Measurements from ENCODE around the gene TGIF2.
A peak's percentile ranks its signal among the peaks of the same experiment; 100 is the strongest.

TGIF2 gene

GRCh38 chr20:36569847-36570429 is 3.5 kb upstream of the TGIF2 start:
- Histone ChIP-seq H3K27ac (ENCODE audit: low read depth, low read length) (peak overlapping the region; percentile 5; the same call in 1 of the 2 replicates), H3K9ac (ENCODE audit: low read length) (peak overlapping the region; percentile 8), H3K4me3 (ENCODE audit: low read depth, low read length) (no peak overlapping the region; the same call in 1 of the 2 replicates), H3K27me3 (ENCODE audit: control insufficient read depth, insufficient read depth, low read length) (no peaks in the 10 kb centered on the region), H3K4me1 (ENCODE audit: control insufficient read depth, insufficient read depth, low read length) (peaks cover 34% of the 10 kb centered on the region), H3K36me3 (ENCODE audit: control insufficient read depth, insufficient read depth, low read length) (no peaks in the 10 kb centered on the region), H3K9me3 (ENCODE audit: control insufficient read depth, insufficient read depth, low read depth, low read length) (peaks cover 8% of the 10 kb centered on the region)

DNA sequence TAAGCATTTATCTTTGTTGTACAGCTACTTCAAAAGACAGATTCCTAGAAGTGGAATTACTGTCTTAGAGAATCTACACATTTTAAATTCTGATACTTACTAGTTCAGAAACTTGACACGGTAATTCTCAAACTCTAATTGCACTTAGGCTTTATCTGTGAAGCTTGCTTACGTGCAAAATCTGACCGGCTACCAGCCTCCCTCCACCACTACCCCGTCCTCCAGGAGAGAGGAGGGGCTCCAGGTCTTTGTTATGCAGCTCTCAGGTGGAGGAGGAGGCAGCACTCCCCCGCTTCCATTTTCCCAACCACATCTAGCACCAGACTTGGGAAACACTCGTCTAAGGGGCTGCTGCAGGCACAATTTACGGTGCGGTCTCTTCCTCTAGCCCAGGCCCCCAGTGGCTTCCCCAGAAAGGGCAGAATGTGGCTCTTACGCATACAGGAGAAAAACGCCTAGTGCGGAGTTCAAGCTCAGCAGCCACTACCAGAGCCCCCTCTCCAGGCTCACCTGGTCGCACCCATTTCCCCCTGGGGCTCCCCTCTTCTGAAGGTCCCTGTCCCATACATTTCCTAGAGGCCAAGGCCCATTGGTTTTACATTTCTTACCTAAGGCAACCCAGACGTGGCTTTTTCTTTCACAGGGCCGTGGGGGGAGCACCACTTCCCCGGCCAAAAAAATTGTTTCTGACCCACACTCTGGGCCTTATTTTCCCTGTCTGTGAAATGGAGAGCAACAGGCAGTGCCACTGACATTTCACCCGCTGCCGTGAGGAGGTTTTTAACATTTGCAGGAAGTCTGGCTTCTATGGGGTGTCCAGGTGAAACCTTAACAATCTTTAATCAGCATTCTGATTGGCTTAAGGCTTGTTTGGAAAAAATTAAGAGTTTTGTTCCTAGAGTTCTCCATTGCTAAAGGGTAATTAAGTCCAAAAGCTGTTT is 1.6 kb upstream of the TGIF2 start:
- H3K36me3 ChIP-seq (ENCODE audit: control insufficient read depth, insufficient read depth, low read length), result no peaks in the 10 kb centered on the region
- no peaks in the 10 kb centered on the region for H3K27me3 ChIP-seq (ENCODE audit: control insufficient read depth, insufficient read depth, low read length)
- peak overlapping the region; percentile 71 for H3K4me3 ChIP-seq (ENCODE audit: low read depth, low read length)
- H3K9me3 ChIP-seq (ENCODE audit: control insufficient read depth, insufficient read depth, low read depth, low read length), result no peaks in the 10 kb centered on the region
- peak overlapping the region; percentile 90 for H3K9ac ChIP-seq (ENCODE audit: low read length)
- H3K27ac ChIP-seq (ENCODE audit: low read depth, low read length), result peak overlapping the region; percentile 91
- H3K4me1 ChIP-seq (ENCODE audit: control insufficient read depth, insufficient read depth, low read length), result peaks cover 48% of the 10 kb centered on the region

DNA sequence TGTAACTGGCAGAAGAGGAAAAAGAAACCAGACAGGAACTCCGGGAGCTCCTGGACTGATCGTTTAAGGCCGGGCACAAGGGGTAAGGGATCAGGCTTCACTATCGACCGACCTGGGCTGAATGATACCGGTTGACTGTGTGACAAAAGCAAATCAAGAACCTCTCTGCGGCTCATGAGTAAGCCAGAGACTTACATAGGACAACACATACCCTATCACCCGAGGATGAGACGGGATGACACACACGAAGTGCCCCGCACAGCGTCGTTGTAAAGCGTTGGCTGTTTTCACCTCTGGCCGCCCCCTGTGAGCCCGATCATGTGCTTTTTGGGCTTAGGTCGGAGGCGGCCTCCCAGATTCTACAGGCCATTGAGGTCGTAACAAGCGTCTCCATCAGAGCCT is 695 bp upstream of the TGIF2 start:
- no peaks in the 10 kb centered on the region for H3K27me3 ChIP-seq (ENCODE audit: control insufficient read depth, insufficient read depth, low read length)
- no peaks in the 10 kb centered on the region for H3K9me3 ChIP-seq (ENCODE audit: control insufficient read depth, insufficient read depth, low read depth, low read length)
- H3K4me1 ChIP-seq (ENCODE audit: control insufficient read depth, insufficient read depth, low read length), result peaks cover 48% of the 10 kb centered on the region
- peak overlapping the region; percentile 90 for H3K9ac ChIP-seq (ENCODE audit: low read length)
- H3K4me3 ChIP-seq (ENCODE audit: low read depth, low read length), result peak overlapping the region; percentile 71
- H3K36me3 ChIP-seq (ENCODE audit: control insufficient read depth, insufficient read depth, low read length), result 0 out of 2 replicates have a peak, but pooled peaks cover under 1% of the 10 kb centered on the region
- peak overlapping the region; percentile 91 for H3K27ac ChIP-seq (ENCODE audit: low read depth, low read length)

GRCh38 chr20:36573798-36574365 is 485 bp downstream of the TGIF2 start:
- H3K27ac ChIP-seq (ENCODE audit: low read depth, low read length), result peak overlapping the region; percentile 87; the same call in 1 of the 2 replicates
- no peaks in the 10 kb centered on the region for H3K27me3 ChIP-seq (ENCODE audit: control insufficient read depth, insufficient read depth, low read length)
- H3K9ac ChIP-seq (ENCODE audit: low read length), result peak overlapping the region; percentile 79
- H3K9me3 ChIP-seq (ENCODE audit: control insufficient read depth, insufficient read depth, low read depth, low read length), result no peaks in the 10 kb centered on the region
- peak overlapping the region; percentile 74 for H3K4me3 ChIP-seq (ENCODE audit: low read depth, low read length)
- peaks cover 48% of the 10 kb centered on the region for H3K4me1 ChIP-seq (ENCODE audit: control insufficient read depth, insufficient read depth, low read length)
- peaks cover 12% of the 10 kb centered on the region for H3K36me3 ChIP-seq (ENCODE audit: control insufficient read depth, insufficient read depth, low read length)

- no peaks in the 10 kb centered on the region for H3K9me3 ChIP-seq (ENCODE audit: control insufficient read depth, insufficient read depth, low read depth, low read length)
- H3K9ac ChIP-seq (ENCODE audit: low read length), result peak overlapping the region; percentile 94
- H3K4me1 ChIP-seq (ENCODE audit: control insufficient read depth, insufficient read depth, low read length), result peaks cover 44% of the 10 kb centered on the region
- peaks cover 18% of the 10 kb centered on the region for H3K36me3 ChIP-seq (ENCODE audit: control insufficient read depth, insufficient read depth, low read length)
- peak overlapping the region; percentile 74 for H3K4me3 ChIP-seq (ENCODE audit: low read depth, low read length)
- H3K27me3 ChIP-seq (ENCODE audit: control insufficient read depth, insufficient read depth, low read length), result no peaks in the 10 kb centered on the region
- peak overlapping the region; percentile 87; the same call in 1 of the 2 replicates for H3K27ac ChIP-seq (ENCODE audit: low read depth, low read length)
Measured at GRCh38 chr20:36574366-36575135, 1.2 kb downstream of the TGIF2 start.

DNA sequence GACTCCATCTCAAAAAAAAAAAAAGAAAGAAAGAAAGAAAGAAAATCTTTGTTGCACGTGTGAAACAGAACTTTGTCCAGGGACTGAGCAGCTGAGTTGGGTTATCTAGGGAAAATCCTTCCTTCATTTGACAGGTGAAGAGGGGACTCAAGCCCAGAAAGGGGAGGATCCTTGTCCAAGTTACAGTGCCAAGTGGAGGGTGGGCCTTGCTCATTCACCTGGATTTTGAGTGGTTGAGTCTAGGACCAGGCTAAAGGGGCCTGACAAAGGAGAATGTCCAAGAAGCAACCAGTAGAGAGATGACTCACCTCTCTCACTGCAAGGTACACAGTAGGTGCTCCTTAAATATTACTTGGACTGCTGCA is 2.7 kb downstream of the TGIF2 start:
- no peaks in the 10 kb centered on the region for H3K9me3 ChIP-seq (ENCODE audit: control insufficient read depth, insufficient read depth, low read depth, low read length)
- no peak overlapping the region for H3K9ac ChIP-seq (ENCODE audit: low read length)
- no peak overlapping the region for H3K27ac ChIP-seq (ENCODE audit: low read depth, low read length)
- H3K36me3 ChIP-seq (ENCODE audit: control insufficient read depth, insufficient read depth, low read length), result peaks cover 32% of the 10 kb centered on the region
- peaks cover 31% of the 10 kb centered on the region for H3K4me1 ChIP-seq (ENCODE audit: control insufficient read depth, insufficient read depth, low read length)
- H3K27me3 ChIP-seq (ENCODE audit: control insufficient read depth, insufficient read depth, low read length), result no peaks in the 10 kb centered on the region
- H3K4me3 ChIP-seq (ENCODE audit: low read depth, low read length), result no peak overlapping the region

DNA sequence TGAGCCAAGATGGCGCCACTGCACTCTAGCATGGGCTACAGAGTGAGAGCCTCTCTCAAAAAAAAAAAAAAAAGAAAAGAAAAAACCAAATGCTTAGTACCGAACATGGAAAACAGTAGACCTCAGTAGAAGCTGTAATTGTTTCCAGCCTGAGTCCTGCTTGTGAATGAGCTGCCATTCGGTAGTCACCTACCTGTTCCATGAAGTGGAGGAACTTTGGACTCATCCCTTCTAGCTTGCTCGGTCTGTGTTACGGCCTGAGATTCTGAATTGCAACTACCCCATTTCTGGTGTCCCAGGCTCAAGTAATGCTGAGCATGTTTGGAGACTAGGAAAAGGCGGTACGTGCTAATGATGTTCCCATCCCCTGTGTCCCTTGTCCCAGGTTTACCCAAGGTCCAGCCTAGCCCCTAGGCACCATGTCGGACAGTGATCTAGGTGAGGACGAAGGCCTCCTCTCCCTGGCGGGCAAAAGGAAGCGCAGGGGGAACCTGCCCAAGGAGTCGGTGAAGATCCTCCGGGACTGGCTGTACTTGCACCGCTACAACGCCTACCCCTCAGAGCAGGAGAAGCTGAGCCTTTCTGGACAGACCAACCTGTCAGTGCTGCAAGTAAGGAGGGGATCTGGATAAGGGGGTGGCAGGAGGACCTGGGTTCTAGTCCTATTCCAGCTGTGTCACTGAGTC is 5.1 kb downstream of the TGIF2 start:
- no peaks in the 10 kb centered on the region for H3K27me3 ChIP-seq (ENCODE audit: control insufficient read depth, insufficient read depth, low read length)
- H3K27ac ChIP-seq (ENCODE audit: low read depth, low read length), result no peak overlapping the region
- peaks cover 46% of the 10 kb centered on the region for H3K36me3 ChIP-seq (ENCODE audit: control insufficient read depth, insufficient read depth, low read length)
- no peak overlapping the region for H3K9ac ChIP-seq (ENCODE audit: low read length)
- H3K4me3 ChIP-seq (ENCODE audit: low read depth, low read length), result no peak overlapping the region
- H3K9me3 ChIP-seq (ENCODE audit: control insufficient read depth, insufficient read depth, low read depth, low read length), result no peaks in the 10 kb centered on the region
- peaks cover 15% of the 10 kb centered on the region for H3K4me1 ChIP-seq (ENCODE audit: control insufficient read depth, insufficient read depth, low read length)

- Histone ChIP-seq H3K4me3 (ENCODE audit: low read depth, low read length) (no peak overlapping the region), H3K9me3 (ENCODE audit: control insufficient read depth, insufficient read depth, low read depth, low read length) (no peaks in the 10 kb centered on the region), H3K4me1 (ENCODE audit: control insufficient read depth, insufficient read depth, low read length) (peaks cover 27% of the 10 kb centered on the region), H3K27me3 (ENCODE audit: control insufficient read depth, insufficient read depth, low read length) (no peaks in the 10 kb centered on the region), H3K9ac (ENCODE audit: low read length) (no peak overlapping the region), H3K27ac (ENCODE audit: low read depth, low read length) (no peak overlapping the region), H3K36me3 (ENCODE audit: control insufficient read depth, insufficient read depth, low read length) (peaks cover 46% of the 10 kb centered on the region)
Measured at GRCh38 chr20:36579996-36580545, 6.7 kb downstream of the TGIF2 start.

DNA sequence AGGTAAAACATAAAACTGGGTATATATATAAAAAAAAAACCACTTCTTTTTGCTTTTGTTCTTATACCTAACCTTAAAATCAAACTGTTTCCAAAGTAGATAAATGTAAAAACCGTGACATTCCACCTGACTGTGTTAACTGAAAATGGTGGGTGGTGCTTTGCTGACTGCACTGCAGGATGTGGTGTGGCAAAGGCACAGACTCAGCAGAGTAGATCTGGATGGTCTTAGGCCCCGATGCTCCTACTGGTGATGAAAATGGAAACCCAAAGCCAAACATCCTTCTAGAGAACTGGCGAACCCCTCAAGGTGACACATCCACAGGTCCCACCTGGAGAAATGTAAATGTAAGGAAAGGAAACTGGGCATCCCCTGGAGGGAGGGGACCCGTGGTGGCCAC is 8.9 kb downstream of the TGIF2 start:
- H3K27ac ChIP-seq (ENCODE audit: low read depth, low read length), result no peak overlapping the region
- peaks cover 48% of the 10 kb centered on the region for H3K36me3 ChIP-seq (ENCODE audit: control insufficient read depth, insufficient read depth, low read length)
- no peaks in the 10 kb centered on the region for H3K9me3 ChIP-seq (ENCODE audit: control insufficient read depth, insufficient read depth, low read depth, low read length)
- no peak overlapping the region for H3K4me3 ChIP-seq (ENCODE audit: low read depth, low read length)
- peaks cover 32% of the 10 kb centered on the region for H3K4me1 ChIP-seq (ENCODE audit: control insufficient read depth, insufficient read depth, low read length)
- H3K9ac ChIP-seq (ENCODE audit: low read length), result no peak overlapping the region
- H3K27me3 ChIP-seq (ENCODE audit: control insufficient read depth, insufficient read depth, low read length), result no peaks in the 10 kb centered on the region

GRCh38 chr20:36582821-36583220 is 9.4 kb downstream of the TGIF2 start:
- Histone ChIP-seq H3K4me3 (ENCODE audit: low read depth, low read length) (no peak overlapping the region), H3K4me1 (ENCODE audit: control insufficient read depth, insufficient read depth, low read length) (peaks cover 35% of the 10 kb centered on the region), H3K27ac (ENCODE audit: low read depth, low read length) (no peak overlapping the region), H3K9me3 (ENCODE audit: control insufficient read depth, insufficient read depth, low read depth, low read length) (no peaks in the 10 kb centered on the region), H3K9ac (ENCODE audit: low read length) (no peak overlapping the region), H3K36me3 (ENCODE audit: control insufficient read depth, insufficient read depth, low read length) (peaks cover 50% of the 10 kb centered on the region), H3K27me3 (ENCODE audit: control insufficient read depth, insufficient read depth, low read length) (no peaks in the 10 kb centered on the region)

Measured in HUES6 (cell line).